Esophagus squamous epithelium (tissue), 5 donors: ENCODE data around the gene REEP6. TPM values are rescaled to one million over a fixed set of nuclear protein-coding genes. Genes with fewer than 3 reads are reported as not detected.

Source experiments
- DNase-seq: peaks from one replicate; lab custom pipeline; 2025; lab: John Stamatoyannopoulos, UW
- H3K27ac ChIP-seq, 4 donors: fragments of 200-600 bp; sonication (generic); one replicate each; pipeline ENCODE4 v1.5.1; 2016 to 2019; ENCODE audit warnings: mild to moderate bottlenecking in 1 of 4
- H3K27me3 ChIP-seq, 4 donors: fragments of 200-600 bp; sonication (generic); 1 replicate in 3 of 4; 2 replicates in 1 of 4; pipeline versions ENCODE4 v1.5.1 to v1.6.0; 2017 to 2021; ENCODE audit warnings: antibody characterized with exemption in 1 of 4
- H3K36me3 ChIP-seq, 3 donors: fragments of 200-600 bp; sonication (generic); one replicate each; pipeline ENCODE4 v1.5.1; 2016 to 2019
- H3K4me1 ChIP-seq, 3 donors: fragments of 200-600 bp; sonication (generic); one replicate each; pipeline ENCODE4 v1.5.1; 2017 to 2019
- H3K4me3 ChIP-seq, 4 donors: fragments of 200-600 bp; sonication (generic); 1 replicate in 3 of 4; 2 replicates in 1 of 4; pipeline ENCODE4 v1.5.1; 2016 to 2019; ENCODE audit warnings: mild to moderate bottlenecking in 2 of 4, moderate library complexity in 1 of 4
- H3K9me3 ChIP-seq, 3 donors: fragments of 200-600 bp; sonication (generic); one replicate each; pipeline ENCODE4 v1.5.1; 2016 to 2019
- POLR2A ChIP-seq, 4 donors: fragments of 450-650 bp; IDR thresholded peaks; one replicate each; pipeline ENCODE4 v1.6.1; 2017; ENCODE audit warnings: antibody characterized with exemption in 4 of 4, mild to moderate bottlenecking in 4 of 4, moderate library complexity in 3 of 4
- WGBS, 2 donors: methylation state at CpG; one replicate each; pipeline ENCODE4 v1.1.5; 2018; 5-methylcytosine and 5-hydroxymethylcytosine counted together
- intact Hi-C: fragments of 100-400 bp; cut with DNase I; formaldehyde crosslinking; loops from one replicate; pipeline ENCODE4 v1.15.0; 2022
- total RNA-seq, 4 donors: library from RNA; depleted of rRNA; stranded (reverse); fragments of >200 nt; gene quantifications; one replicate each; pipeline ENCODE4 v1.1.0, GENCODE V29; 2016
- TF ChIP-seq, protein P1 (sequence below), 6 experiments: fragments of 450-650 bp in 4 of 6; fragments of 200-600 bp in 2 of 6; sonication (generic) in 2 of 6; IDR thresholded peaks; one replicate each; pipeline ENCODE4 v1.5.1; 2016 to 2019; ENCODE audit warnings: antibody characterized with exemption in 6 of 6, mild to moderate bottlenecking in 4 of 6, moderate library complexity in 4 of 6
- donor health status: DM: yes; HTN: yes; CAD: no.

Gene REEP6
- total RNA-seq, 4 donors from 2014 or later: 5.7 to 13.8 (median 9.4) TPM

DNA sequence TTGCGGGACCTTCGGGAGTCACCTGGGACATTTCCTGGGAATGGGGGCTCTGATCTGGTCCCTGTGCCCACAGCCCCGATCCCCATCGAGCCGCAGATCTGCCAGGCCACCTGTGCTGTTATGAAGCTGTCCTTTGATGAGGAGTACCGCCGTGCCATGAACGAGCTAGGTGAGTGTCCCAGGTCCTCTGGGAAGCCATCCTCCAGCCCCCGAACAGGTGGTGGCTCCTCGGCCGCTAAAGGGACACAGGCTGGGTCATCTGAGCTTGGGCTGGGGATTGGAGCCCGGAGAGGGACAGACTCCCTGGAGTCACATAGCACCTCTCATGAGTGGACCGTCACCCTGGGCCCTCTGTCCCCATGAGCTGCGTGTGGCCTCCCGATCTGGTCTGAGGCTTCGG lies 33.1 kb upstream of the REEP6 start:
- Histone ChIP-seq H3K27ac (no peak overlapping the region), H3K27me3 (peaks cover 9 to 70% (median 15%) of the 10 kb centered on the region in 4 donors), H3K4me3 (no peak overlapping the region), H3K36me3 (peaks cover 0 to 15% (median 7%) of the 10 kb centered on the region in 3 donors), H3K9me3 (no peaks in the 10 kb centered on the region), H3K4me1 (peaks cover 19 to 46% (median 20%) of the 10 kb centered on the region in 3 donors)
- intact Hi-C loops: loop anchor here (10.0 kb wide), 1 partner anchor 173 kb away; the partner anchor contains the start of gene EFNA2
- WGBS, 2 donors: 87% methylated on average over 10 of the region's 16 CpGs; no CpG with 5 or more reads in 1 of the 2 donors
- TF ChIP-seq, protein P1, sequence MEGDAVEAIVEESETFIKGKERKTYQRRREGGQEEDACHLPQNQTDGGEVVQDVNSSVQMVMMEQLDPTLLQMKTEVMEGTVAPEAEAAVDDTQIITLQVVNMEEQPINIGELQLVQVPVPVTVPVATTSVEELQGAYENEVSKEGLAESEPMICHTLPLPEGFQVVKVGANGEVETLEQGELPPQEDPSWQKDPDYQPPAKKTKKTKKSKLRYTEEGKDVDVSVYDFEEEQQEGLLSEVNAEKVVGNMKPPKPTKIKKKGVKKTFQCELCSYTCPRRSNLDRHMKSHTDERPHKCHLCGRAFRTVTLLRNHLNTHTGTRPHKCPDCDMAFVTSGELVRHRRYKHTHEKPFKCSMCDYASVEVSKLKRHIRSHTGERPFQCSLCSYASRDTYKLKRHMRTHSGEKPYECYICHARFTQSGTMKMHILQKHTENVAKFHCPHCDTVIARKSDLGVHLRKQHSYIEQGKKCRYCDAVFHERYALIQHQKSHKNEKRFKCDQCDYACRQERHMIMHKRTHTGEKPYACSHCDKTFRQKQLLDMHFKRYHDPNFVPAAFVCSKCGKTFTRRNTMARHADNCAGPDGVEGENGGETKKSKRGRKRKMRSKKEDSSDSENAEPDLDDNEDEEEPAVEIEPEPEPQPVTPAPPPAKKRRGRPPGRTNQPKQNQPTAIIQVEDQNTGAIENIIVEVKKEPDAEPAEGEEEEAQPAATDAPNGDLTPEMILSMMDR (IDR thresholded peaks at IDR 0.05): no peak
- TF ChIP-seq POLR2A (IDR thresholded peaks at IDR 0.05): no peak
- no peak for DNase-seq

DNA sequence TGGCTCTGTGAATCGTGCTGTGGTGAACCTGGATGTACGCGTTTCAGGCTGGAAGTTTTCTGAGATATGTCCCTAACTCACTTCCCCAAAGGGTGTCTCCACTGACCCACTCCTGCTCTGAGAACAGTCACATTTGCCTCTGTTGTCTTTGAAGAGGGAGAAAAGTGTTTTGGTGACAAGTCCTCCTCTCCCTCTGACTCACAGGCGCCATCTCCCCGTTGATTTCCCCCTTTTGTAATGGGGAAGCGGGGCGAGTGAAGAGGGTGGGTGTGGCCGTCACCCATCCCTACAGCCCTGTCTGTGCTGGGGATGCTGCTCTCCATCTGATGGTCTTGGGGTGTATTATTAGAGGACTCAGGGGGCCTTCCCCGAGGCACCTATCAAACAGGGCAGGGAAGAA lies 31.5 kb upstream of the REEP6 start:
- Histone ChIP-seq H3K27me3 (peaks cover 5 to 62% (median 9%) of the 10 kb centered on the region in 4 donors), H3K4me1 (peaks cover 10 to 32% (median 14%) of the 10 kb centered on the region in 3 donors), H3K4me3 (no peak overlapping the region), H3K27ac (no peak overlapping the region), H3K9me3 (no peaks in the 10 kb centered on the region), H3K36me3 (peaks cover 0 to 15% (median 7%) of the 10 kb centered on the region in 3 donors)
- WGBS, 2 donors: 71 to 83% methylated on average over 2 to 6 of the region's 9 CpGs
- intact Hi-C loops: loop anchor here (10.0 kb wide), 1 partner anchor 175 kb away; the partner anchor contains the start of gene EFNA2
- TF ChIP-seq, protein P1 (IDR thresholded peaks at IDR 0.05): no peak
- no peak for TF ChIP-seq POLR2A (IDR thresholded peaks at IDR 0.05)
- no peak for DNase-seq

DNA sequence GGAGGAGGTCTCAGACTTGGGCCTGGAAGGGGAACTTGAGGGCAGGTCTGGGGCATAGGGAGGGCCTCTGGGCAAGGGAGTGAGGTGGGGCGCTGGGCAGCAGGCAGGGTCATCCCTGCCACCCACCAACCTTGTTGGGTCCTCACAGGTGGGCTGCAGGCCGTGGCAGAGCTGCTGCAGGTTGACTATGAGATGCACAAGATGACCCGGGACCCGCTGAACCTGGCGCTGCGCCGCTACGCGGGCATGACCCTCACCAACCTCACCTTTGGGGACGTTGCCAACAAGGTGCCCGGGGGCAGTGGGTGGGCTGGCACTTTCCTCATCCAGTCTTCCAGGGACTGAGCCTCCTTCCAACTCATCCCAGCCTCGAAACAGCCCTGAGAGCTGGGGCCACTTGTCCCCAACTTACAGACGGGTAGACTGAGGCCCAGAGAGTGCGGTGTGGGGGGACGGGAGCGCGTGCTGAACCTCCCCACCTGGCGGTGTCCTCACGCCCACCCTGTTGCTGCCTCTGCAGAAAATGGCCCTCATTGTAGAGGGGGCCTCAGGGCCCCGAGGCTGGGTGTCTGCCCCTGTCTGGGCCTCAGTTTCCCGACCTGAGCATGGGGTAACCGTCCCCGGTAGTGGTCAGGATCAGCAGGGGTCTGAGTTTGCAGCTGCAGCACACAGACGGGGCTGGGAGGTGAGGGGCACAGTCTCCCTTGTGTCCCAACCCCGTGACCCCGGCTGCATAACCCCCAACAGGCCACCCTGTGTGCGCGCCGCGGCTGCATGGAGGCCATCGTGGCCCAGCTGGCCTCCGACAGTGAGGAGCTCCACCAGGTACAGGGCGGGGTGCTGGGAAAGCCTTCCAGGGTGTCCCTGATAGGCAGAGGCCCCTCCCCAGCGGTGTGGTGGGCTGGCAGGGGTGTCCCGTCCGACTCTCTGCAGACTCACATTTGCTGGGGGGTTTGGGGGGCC lies 30.7 kb upstream of the REEP6 start:
- Histone ChIP-seq H3K9me3 (no peaks in the 10 kb centered on the region), H3K4me3 (no peak overlapping the region), H3K27ac (no peak overlapping the region), H3K36me3 (peaks cover 0 to 15% (median 7%) of the 10 kb centered on the region in 3 donors), H3K27me3 (peaks cover 5 to 62% (median 9%) of the 10 kb centered on the region in 4 donors), H3K4me1 (peaks cover 6 to 28% (median 11%) of the 10 kb centered on the region in 3 donors)
- TF ChIP-seq, protein P1 (IDR thresholded peaks at IDR 0.05): no peak
- no peak for TF ChIP-seq POLR2A (IDR thresholded peaks at IDR 0.05)
- 86 to 97% methylated on average over 4 to 6 of the region's 36 CpGs for WGBS, 2 donors
- intact Hi-C loops: no loop called here
- DNase-seq: no peak

DNA sequence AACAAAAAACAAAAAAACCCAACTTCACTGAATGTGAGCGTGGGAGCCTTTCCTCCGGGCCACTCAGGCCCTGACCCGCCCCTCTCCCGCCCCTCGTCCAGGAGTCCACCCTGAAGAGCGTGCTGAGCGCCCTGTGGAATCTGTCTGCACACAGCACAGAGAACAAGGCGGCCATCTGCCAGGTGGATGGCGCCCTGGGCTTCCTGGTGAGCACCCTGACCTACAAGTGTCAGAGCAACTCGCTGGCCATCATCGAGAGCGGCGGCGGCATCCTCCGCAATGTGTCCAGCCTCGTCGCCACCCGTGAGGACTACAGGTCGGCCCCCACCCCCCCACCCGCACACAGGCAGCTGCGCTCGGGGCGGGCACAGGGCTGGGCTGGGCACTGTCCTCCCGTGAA lies 29.1 kb upstream of the REEP6 start:
- WGBS, 2 donors: 87 to 100% methylated on average over 2 to 6 of the region's 24 CpGs
- TF ChIP-seq, protein P1 (IDR thresholded peaks at IDR 0.05): no peak
- TF ChIP-seq POLR2A (IDR thresholded peaks at IDR 0.05): no peak

More for the DNA sequence above, 29.1 kb upstream of the REEP6 start:
- Histone ChIP-seq H3K4me3 (no peak overlapping the region), H3K36me3 (peaks cover 0 to 15% (median 7%) of the 10 kb centered on the region in 3 donors), H3K27ac (no peak overlapping the region), H3K9me3 (no peaks in the 10 kb centered on the region), H3K27me3 (peaks cover 7 to 62% (median 11%) of the 10 kb centered on the region in 4 donors), H3K4me1 (peaks cover 13 to 28% (median 16%) of the 10 kb centered on the region in 3 donors)
- no peak for DNase-seq
- intact Hi-C loops: no loop called here
